ENCODE data around the gene PHF2.

The PHF2 gene

DNA sequence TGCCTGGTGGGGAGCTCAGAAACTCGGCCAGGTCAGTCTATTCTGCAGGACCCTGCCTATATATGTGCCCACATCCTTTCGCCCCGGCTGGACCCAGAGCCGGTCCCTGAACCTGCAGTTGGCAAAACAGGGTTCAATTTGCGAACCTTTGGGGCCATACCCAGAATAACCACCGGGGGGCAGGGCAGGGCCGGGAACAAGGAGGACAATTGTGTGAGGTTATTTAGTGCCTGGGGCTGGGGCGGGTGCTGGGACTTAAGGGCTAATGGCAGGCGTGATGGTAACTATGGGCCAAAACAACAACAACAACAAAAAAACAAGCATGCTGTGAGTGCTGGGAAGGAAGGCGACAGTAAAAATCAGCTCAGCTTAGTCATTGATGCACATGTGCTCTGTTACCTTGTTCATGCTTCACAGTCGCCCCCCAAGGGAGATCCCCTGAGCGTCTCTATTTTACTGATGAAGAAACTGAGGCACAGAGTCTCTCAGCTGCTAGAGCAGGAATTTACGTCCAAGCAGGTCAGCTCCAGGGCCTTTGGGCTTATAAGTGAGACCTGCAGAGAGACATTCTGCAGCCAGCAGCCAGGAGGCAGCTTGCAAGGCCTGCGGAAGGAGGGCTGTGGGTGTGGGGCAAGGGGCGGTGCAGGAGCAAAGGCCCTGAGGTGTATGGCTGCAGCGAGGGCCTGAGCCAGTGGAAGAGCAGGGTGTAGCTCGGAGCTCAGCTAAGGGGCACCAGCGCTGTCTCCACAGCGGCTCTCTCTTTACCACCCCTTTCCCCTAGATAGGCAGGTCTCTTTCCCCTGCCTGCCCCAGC, 106.0 kb downstream of the PHF2 start:
- Histone ChIP-seq H3K9ac (ENCODE audit: low read length) (no peak overlapping the region), H3K9me2 (replicated peaks; ENCODE audit: insufficient read depth, low read length) (no peaks in the 10 kb centered on the region), H3K36me3 (ENCODE audit: low read length) (no peaks in the 10 kb centered on the region), H3K4me3 (ENCODE audit: insufficient read depth, low read length, poor library complexity, severe bottlenecking) (no peak overlapping the region), H3K79me2 (ENCODE audit: insufficient read depth, low read length) (no peaks in the 10 kb centered on the region), H3K9me3 (ENCODE audit: insufficient read depth, low read length) (no peaks in the 10 kb centered on the region), H2AFZ (ENCODE audit: low read depth, low read length, severe bottlenecking) (no peak overlapping the region), H3K27ac (ENCODE audit: low read depth, low read length) (no peak overlapping the region), H3F3A (ENCODE audit: insufficient read depth) (no peaks in the 10 kb centered on the region), H3K27me3 (ENCODE audit: low read length) (no peaks in the 10 kb centered on the region), H4K20me1 (ENCODE audit: low read depth, low read length) (no peaks in the 10 kb centered on the region), H3K4me2 (ENCODE audit: low read depth, low read length, poor library complexity, severe bottlenecking) (no peak overlapping the region)
- TF ChIP-seq EZH2phosphoT487 (conservative IDR thresholded peaks at IDR 0.05; ENCODE audit: low read length), result no peak
- TF ChIP-seq, protein P1, sequence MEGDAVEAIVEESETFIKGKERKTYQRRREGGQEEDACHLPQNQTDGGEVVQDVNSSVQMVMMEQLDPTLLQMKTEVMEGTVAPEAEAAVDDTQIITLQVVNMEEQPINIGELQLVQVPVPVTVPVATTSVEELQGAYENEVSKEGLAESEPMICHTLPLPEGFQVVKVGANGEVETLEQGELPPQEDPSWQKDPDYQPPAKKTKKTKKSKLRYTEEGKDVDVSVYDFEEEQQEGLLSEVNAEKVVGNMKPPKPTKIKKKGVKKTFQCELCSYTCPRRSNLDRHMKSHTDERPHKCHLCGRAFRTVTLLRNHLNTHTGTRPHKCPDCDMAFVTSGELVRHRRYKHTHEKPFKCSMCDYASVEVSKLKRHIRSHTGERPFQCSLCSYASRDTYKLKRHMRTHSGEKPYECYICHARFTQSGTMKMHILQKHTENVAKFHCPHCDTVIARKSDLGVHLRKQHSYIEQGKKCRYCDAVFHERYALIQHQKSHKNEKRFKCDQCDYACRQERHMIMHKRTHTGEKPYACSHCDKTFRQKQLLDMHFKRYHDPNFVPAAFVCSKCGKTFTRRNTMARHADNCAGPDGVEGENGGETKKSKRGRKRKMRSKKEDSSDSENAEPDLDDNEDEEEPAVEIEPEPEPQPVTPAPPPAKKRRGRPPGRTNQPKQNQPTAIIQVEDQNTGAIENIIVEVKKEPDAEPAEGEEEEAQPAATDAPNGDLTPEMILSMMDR (IDR thresholded peaks at IDR 0.05; ENCODE audit: insufficient read depth, low read length, poor library complexity, severe bottlenecking), result peak; percentile 68

DNA sequence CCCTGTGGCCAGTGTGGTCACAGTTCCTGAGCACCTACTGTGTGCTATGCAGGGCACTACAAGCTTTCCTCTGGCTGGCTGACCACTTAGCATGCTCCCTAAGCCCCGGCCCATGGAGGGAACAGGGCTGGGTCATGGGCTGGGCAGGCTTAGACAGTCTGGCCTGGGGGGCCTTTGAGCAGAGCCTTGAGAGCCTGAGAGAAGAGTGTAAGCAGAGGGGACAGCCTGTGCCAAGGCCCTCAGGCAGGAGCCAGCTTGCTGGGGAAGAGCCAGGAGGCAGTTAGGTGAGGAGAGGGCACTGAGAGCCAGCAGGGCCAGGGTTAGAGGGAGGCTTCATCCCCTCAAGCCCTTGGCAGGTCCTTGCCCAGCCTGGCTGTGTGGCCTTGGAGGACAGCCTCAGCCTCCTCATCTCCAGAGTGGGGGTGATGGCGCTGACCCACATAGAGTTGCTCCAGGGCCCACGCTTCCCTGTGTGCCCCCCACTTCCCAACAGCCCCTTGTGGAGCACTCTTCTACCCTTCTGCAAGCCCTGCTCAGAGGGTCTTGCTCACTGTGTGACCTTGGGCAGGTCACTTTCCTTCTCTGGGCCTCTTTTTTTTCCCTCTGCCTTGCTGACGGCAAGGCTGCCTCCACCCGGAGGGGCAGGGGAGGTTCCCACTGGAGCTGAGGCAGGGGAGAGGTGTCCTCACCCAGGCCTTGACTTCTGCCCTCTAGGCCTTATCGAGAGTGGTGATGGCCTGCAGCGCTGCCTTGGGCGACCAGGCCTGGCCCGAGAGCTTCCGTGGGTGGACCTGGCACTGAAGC, 107.1 kb downstream of the PHF2 start:
- Histone ChIP-seq H3K9me2 (replicated peaks; ENCODE audit: insufficient read depth, low read length) (no peaks in the 10 kb centered on the region), H3K4me2 (ENCODE audit: low read depth, low read length, poor library complexity, severe bottlenecking) (no peak overlapping the region), H3K79me2 (ENCODE audit: insufficient read depth, low read length) (no peaks in the 10 kb centered on the region), H2AFZ (ENCODE audit: low read depth, low read length, severe bottlenecking) (no peak overlapping the region), H3F3A (ENCODE audit: insufficient read depth) (no peaks in the 10 kb centered on the region), H3K36me3 (ENCODE audit: low read length) (no peaks in the 10 kb centered on the region), H3K9me3 (ENCODE audit: insufficient read depth, low read length) (no peaks in the 10 kb centered on the region), H3K27ac (ENCODE audit: low read depth, low read length) (no peak overlapping the region), H3K9ac (ENCODE audit: low read length) (no peak overlapping the region), H3K4me3 (ENCODE audit: insufficient read depth, low read length, poor library complexity, severe bottlenecking) (no peak overlapping the region), H3K27me3 (ENCODE audit: low read length) (no peaks in the 10 kb centered on the region), H4K20me1 (ENCODE audit: low read depth, low read length) (no peaks in the 10 kb centered on the region)
- TF ChIP-seq EZH2phosphoT487 (conservative IDR thresholded peaks at IDR 0.05; ENCODE audit: low read length), result no peak
- TF ChIP-seq, protein P1 (IDR thresholded peaks at IDR 0.05; ENCODE audit: insufficient read depth, low read length, poor library complexity, severe bottlenecking), result no peak

DNA sequence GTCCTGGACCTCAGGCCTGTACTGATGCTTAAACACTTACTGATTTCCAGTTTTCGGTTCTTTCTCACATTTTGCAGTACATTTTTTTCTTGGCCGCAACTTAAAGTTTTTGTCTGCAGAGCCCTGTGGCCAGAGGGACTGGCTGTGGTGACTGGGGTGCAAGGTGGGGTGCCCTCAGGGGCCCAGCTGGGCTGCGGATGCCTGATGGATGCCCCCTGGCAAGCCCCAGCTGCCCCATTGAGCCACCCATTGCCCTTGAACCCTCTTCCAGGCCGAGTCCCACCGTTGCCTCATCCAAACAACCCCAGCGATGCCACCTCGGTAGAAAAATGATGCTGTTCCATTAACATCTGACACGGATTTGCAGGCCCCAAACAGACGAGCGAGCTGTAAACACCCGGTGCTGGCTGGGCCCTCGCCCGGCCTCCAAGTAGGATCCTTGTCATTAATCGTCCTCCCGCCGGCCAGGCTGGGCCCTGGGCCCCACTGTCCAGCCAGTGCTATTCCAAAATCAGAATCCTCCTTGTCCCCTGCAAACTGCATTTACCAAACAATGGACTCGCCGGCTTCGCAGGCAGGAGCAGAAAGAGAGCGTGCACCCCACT, 107.9 kb downstream of the PHF2 start:
- Histone ChIP-seq H3K36me3 (ENCODE audit: low read length) (no peaks in the 10 kb centered on the region), H3K9me2 (replicated peaks; ENCODE audit: insufficient read depth, low read length) (no peaks in the 10 kb centered on the region), H3K4me2 (ENCODE audit: low read depth, low read length, poor library complexity, severe bottlenecking) (no peak overlapping the region), H3K27ac (ENCODE audit: low read depth, low read length) (no peak overlapping the region), H3K27me3 (ENCODE audit: low read length) (no peaks in the 10 kb centered on the region), H4K20me1 (ENCODE audit: low read depth, low read length) (no peaks in the 10 kb centered on the region), H3K9me3 (ENCODE audit: insufficient read depth, low read length) (no peaks in the 10 kb centered on the region), H2AFZ (ENCODE audit: low read depth, low read length, severe bottlenecking) (no peak overlapping the region), H3K9ac (ENCODE audit: low read length) (no peak overlapping the region), H3K79me2 (ENCODE audit: insufficient read depth, low read length) (no peaks in the 10 kb centered on the region), H3K4me3 (ENCODE audit: insufficient read depth, low read length, poor library complexity, severe bottlenecking) (no peak overlapping the region), H3F3A (ENCODE audit: insufficient read depth) (no peaks in the 10 kb centered on the region)
- no peak for TF ChIP-seq EZH2phosphoT487 (conservative IDR thresholded peaks at IDR 0.05; ENCODE audit: low read length)
- TF ChIP-seq, protein P1 (IDR thresholded peaks at IDR 0.05; ENCODE audit: insufficient read depth, low read length, poor library complexity, severe bottlenecking), result no peak

Measured in SU-DHL-6 (cell line).